Loucy (cell line): ENCODE measurements around the gene NECTIN3.

Experiments
- H2AFZ ChIP-seq: fragments of 200-600 bp; sonication (generic); 2 replicates; pipeline ENCODE4 v1.6.0; 2016; ENCODE audit warnings: antibody characterized with exemption, mild to moderate bottlenecking, low read length, moderate library complexity
- H3F3A ChIP-seq: fragments of 200-600 bp; 2 replicates; pipeline ENCODE4 v1.6.0; 2016; ENCODE audit warnings: antibody characterized with exemption, low read depth, mild to moderate bottlenecking
- H3K27me3 ChIP-seq: fragments of 200-600 bp; sonication (generic); 2 replicates; pipeline ENCODE4 v1.6.1; 2014; ENCODE audit warnings: low read length, mild to moderate bottlenecking; ENCODE audit not compliant: insufficient read depth, poor library complexity, severe bottlenecking
- H3K36me3 ChIP-seq: fragments of 200-600 bp; sonication (generic); 2 replicates; pipeline ENCODE4 v1.6.1; 2016; ENCODE audit warnings: low read length; ENCODE audit not compliant: insufficient read depth
- H3K4me1 ChIP-seq: fragments of 200-600 bp; sonication (generic); 2 replicates; pipeline ENCODE4 v1.5.1; 2014; ENCODE audit warnings: low read length, mild to moderate bottlenecking; ENCODE audit not compliant: insufficient read depth, poor library complexity, severe bottlenecking
- H3K4me2 ChIP-seq: fragments of 200-600 bp; sonication (generic); 2 replicates; pipeline ENCODE4 v1.6.0; 2014; ENCODE audit warnings: antibody characterized with exemption, low read length, low read depth, mild to moderate bottlenecking; ENCODE audit not compliant: poor library complexity, severe bottlenecking
- H3K4me3 ChIP-seq: fragments of 200-600 bp; sonication (generic); 2 replicates; pipeline ENCODE4 v1.5.1; 2014; ENCODE audit warnings: low read length, mild to moderate bottlenecking, mixed read lengths; ENCODE audit not compliant: poor library complexity, severe bottlenecking
- H3K79me2 ChIP-seq: fragments of 200-600 bp; sonication (generic); 2 replicates; pipeline ENCODE4 v1.6.1; 2014; ENCODE audit warnings: low read length; ENCODE audit not compliant: insufficient read depth
- H3K9ac ChIP-seq: fragments of 200-600 bp; sonication (generic); 2 replicates; pipeline ENCODE4 v1.6.0; 2014; ENCODE audit warnings: mild to moderate bottlenecking, low read depth, low read length, moderate library complexity; ENCODE audit not compliant: poor library complexity, severe bottlenecking
- H3K9me2 ChIP-seq: fragments of 200-600 bp; sonication (generic); replicated peaks from 2 replicates; pipeline ENCODE4 v1.6.1; 2016; ENCODE audit warnings: low read depth, low read length, mixed read lengths
- H3K9me3 ChIP-seq: fragments of 200-600 bp; sonication (generic); 2 replicates; pipeline ENCODE4 v1.6.1; 2014; ENCODE audit warnings: mild to moderate bottlenecking, antibody characterized with exemption, low read length, low read depth; ENCODE audit not compliant: insufficient read depth
- H4K20me1 ChIP-seq: fragments of 200-600 bp; sonication (generic); 2 replicates; pipeline ENCODE4 v1.6.0; 2014; ENCODE audit warnings: antibody characterized with exemption, low read length, mild to moderate bottlenecking; ENCODE audit not compliant: insufficient read depth, poor library complexity, severe bottlenecking
- CTCF ChIP-seq: fragments of 200-600 bp; sonication (generic); conservative IDR thresholded peaks from 2 replicates; pipeline ENCODE4 v1.5.1; 2014; ENCODE audit warnings: mild to moderate bottlenecking, antibody characterized with exemption, low read length
- EZH2phosphoT487 ChIP-seq: fragments of 200-600 bp; IDR thresholded peaks from 2 replicates; pipeline ENCODE4 v1.6.1; 2018; ENCODE audit warnings: antibody characterized with exemption, mild to moderate bottlenecking, moderate library complexity, borderline replicate concordance

Gene NECTIN3

GRCh38 chr3:111241960-111242359, 170.3 kb downstream of the NECTIN3 start:
- peaks cover 14% of the 10 kb centered on the region; the same call in 1 of the 2 replicates for H3K9me3 ChIP-seq
- peaks cover 12% of the 10 kb centered on the region for H3K4me1 ChIP-seq
- no peaks in the 10 kb centered on the region for H3K36me3 ChIP-seq
- H2AFZ ChIP-seq, result no peak overlapping the region
- H3K9ac ChIP-seq, result no peak overlapping the region
- H3F3A ChIP-seq, result peaks cover 3% of the 10 kb centered on the region; the same call in 1 of the 2 replicates
- TF ChIP-seq CTCF (no peak), EZH2phosphoT487 (no peak)
- H3K79me2 ChIP-seq, result no peaks in the 10 kb centered on the region
- no peaks in the 10 kb centered on the region for H4K20me1 ChIP-seq
- H3K27me3 ChIP-seq, result no peaks in the 10 kb centered on the region
- no peak overlapping the region for H3K4me2 ChIP-seq
- H3K9me2 ChIP-seq, result no peaks in the 10 kb centered on the region
- no peak overlapping the region for H3K4me3 ChIP-seq
